HG03095 (cell line): Measurements from ENCODE around the gene DCX.
"Not testable (repeated sequence)": the region's sequence is repeated elsewhere in the genome, so short reads cannot be mapped to it uniquely, and the experiment has no call there.

Source experiments
- ATAC-seq: cut with Tn5 transposase; IDR thresholded peaks from one replicate; pipeline ENCODE4 v1.9.1; 2021; ENCODE audit warnings: moderate library complexity; ENCODE audit not compliant: unreplicated experiment

Gene DCX

GRCh38 chrX:111375747-111376146, 36.2 kb downstream of the DCX start:
- no peak for ATAC-seq

GRCh38 chrX:111372086-111372485, 39.9 kb downstream of the DCX start:
- no peak for ATAC-seq

- no peak for ATAC-seq
These were observed 46.1 kb downstream of the DCX start for GRCh38 chrX:111365770-111366325.

GRCh38 chrX:111363741-111364140, 48.3 kb downstream of the DCX start:
- no peak for ATAC-seq

- ATAC-seq, result no peak
These were observed 50.2 kb downstream of the DCX start for GRCh38 chrX:111361751-111362150.

GRCh38 chrX:111360839-111361238, 51.2 kb downstream of the DCX start:
- no peak for ATAC-seq

- no peak for ATAC-seq
These were observed 56.4 kb downstream of the DCX start for GRCh38 chrX:111355523-111356115.

- ATAC-seq, result no peak
These were observed 57.5 kb downstream of the DCX start for GRCh38 chrX:111354496-111354895.

- ATAC-seq, result no peak
These were observed 58.2 kb downstream of the DCX start for GRCh38 chrX:111353793-111354192.

GRCh38 chrX:111352424-111352823, 59.6 kb downstream of the DCX start:
- no peak for ATAC-seq

- ATAC-seq, result no peak
These were observed 62.1 kb downstream of the DCX start for GRCh38 chrX:111349934-111350333.

GRCh38 chrX:111349101-111349500, 62.9 kb downstream of the DCX start:
- ATAC-seq, result no peak

GRCh38 chrX:111348429-111348828, 63.6 kb downstream of the DCX start:
- no peak for ATAC-seq

- not testable (repeated sequence) for ATAC-seq
These were observed 65.8 kb downstream of the DCX start for GRCh38 chrX:111346150-111346549.

- ATAC-seq, result no peak
These were observed 71.9 kb downstream of the DCX start for GRCh38 chrX:111340054-111340453.

GRCh38 chrX:111339212-111339611, 72.8 kb downstream of the DCX start:
- no peak for ATAC-seq

- ATAC-seq, result no peak
These were observed 73.8 kb downstream of the DCX start for GRCh38 chrX:111338095-111338698.

GRCh38 chrX:111337067-111337637, 74.8 kb downstream of the DCX start:
- no peak for ATAC-seq

GRCh38 chrX:111336141-111336540, 75.9 kb downstream of the DCX start:
- no peak for ATAC-seq

GRCh38 chrX:111329370-111329769, 82.6 kb downstream of the DCX start:
- no peak for ATAC-seq

GRCh38 chrX:111328858-111329257, 83.1 kb downstream of the DCX start:
- ATAC-seq, result no peak

GRCh38 chrX:111322231-111322855, 89.6 kb downstream of the DCX start:
- no peak for ATAC-seq
